Measurements from ENCODE around the gene PTPRN2. TPM values are rescaled to one million over a fixed set of nuclear protein-coding genes. Genes with fewer than 3 reads are reported as not detected.
A peak's percentile ranks its signal among the peaks of the same experiment; 100 is the strongest.

Gene PTPRN2
- total and polyA plus RNA-seq, 8 donors: 4.9 to 136 (median 46.8) TPM

GRCh38 chr7:158403013-158403821 is 184.4 kb downstream of the PTPRN2 start:
- no peak for TF ChIP-seq POLR2AphosphoS5 (IDR thresholded peaks at IDR 0.05)
- DNase-seq: peak in 1 of 2 donors; percentile 30
- Histone ChIP-seq H3K27me3 (no peaks in the 10 kb centered on the region), H3K4me1 (peaks cover 0 to 14% (median 3%) of the 10 kb centered on the region in 4 donors), H3K36me3 (no peaks in the 10 kb centered on the region), H3K4me3 (no peak overlapping the region), H3K27ac (no peak overlapping the region), H3K9me3 (peaks cover 0 to 13% (median 9%) of the 10 kb centered on the region in 4 donors)
- WGBS, 5 donors: 70 to 84% (median 76%) methylated on average over 19 to 21 of the region's 21 CpGs
- intact Hi-C loops (cut with DNase I; ENCODE audit: low total_unique reads): no loop called here

GRCh38 chr7:158402471-158402870 is 185.2 kb downstream of the PTPRN2 start:
- H3K9me3 ChIP-seq: peaks cover 0 to 14% (median 9%) of the 10 kb centered on the region in 4 donors
- 40 to 78% (median 74%) methylated on average over 4 to 11 of the region's 11 CpGs for WGBS, 5 donors
- H3K4me3 ChIP-seq: no peak overlapping the region
- peaks cover 0 to 8% (median 4%) of the 10 kb centered on the region in 4 donors for H3K4me1 ChIP-seq
- H3K27ac ChIP-seq: no peak overlapping the region
- no peaks in the 10 kb centered on the region for H3K36me3 ChIP-seq
- no peak for DNase-seq
- TF ChIP-seq CTCF (IDR thresholded peaks at IDR 0.05): no peak
- no peak for TF ChIP-seq EP300 (IDR thresholded peaks at IDR 0.05)
- no peak for TF ChIP-seq POLR2A (IDR thresholded peaks at IDR 0.05)
- TF ChIP-seq POLR2AphosphoS5 (IDR thresholded peaks at IDR 0.05): no peak
- intact Hi-C loops (cut with DNase I; ENCODE audit: low total_unique reads): no loop called here
- H3K27me3 ChIP-seq: no peaks in the 10 kb centered on the region

GRCh38 chr7:158401826-158402225 is 185.8 kb downstream of the PTPRN2 start:
- no peaks in the 10 kb centered on the region for H3K36me3 ChIP-seq
- intact Hi-C loops (cut with DNase I; ENCODE audit: low total_unique reads): no loop called here
- 79 to 91% (median 85%) methylated on average over 10 of the region's 10 CpGs for WGBS, 5 donors
- peaks cover 0 to 13% (median 9%) of the 10 kb centered on the region in 4 donors for H3K4me1 ChIP-seq
- peaks cover 0 to 14% (median 9%) of the 10 kb centered on the region in 4 donors for H3K9me3 ChIP-seq
- TF ChIP-seq POLR2A (IDR thresholded peaks at IDR 0.05) (no peak), EP300 (IDR thresholded peaks at IDR 0.05) (no peak), POLR2AphosphoS5 (IDR thresholded peaks at IDR 0.05) (no peak), CTCF (IDR thresholded peaks at IDR 0.05) (no peak)
- no peak overlapping the region for H3K4me3 ChIP-seq
- no peak for DNase-seq
- H3K27ac ChIP-seq: no peak overlapping the region
- H3K27me3 ChIP-seq: no peaks in the 10 kb centered on the region

GRCh38 chr7:158401295-158401694 is 186.3 kb downstream of the PTPRN2 start:
- no peak for TF ChIP-seq POLR2AphosphoS5 (IDR thresholded peaks at IDR 0.05)
- WGBS, 5 donors: 83 to 96% (median 93%) methylated on average over 8 of the region's 8 CpGs
- H3K36me3 ChIP-seq: no peaks in the 10 kb centered on the region
- no peak overlapping the region for H3K4me3 ChIP-seq
- no peak overlapping the region for H3K27ac ChIP-seq
- H3K9me3 ChIP-seq: peaks cover 0 to 14% (median 9%) of the 10 kb centered on the region in 4 donors
- no peaks in the 10 kb centered on the region for H3K27me3 ChIP-seq
- intact Hi-C loops (cut with DNase I; ENCODE audit: low total_unique reads): no loop called here
- DNase-seq: no peak
- peaks cover 4 to 13% (median 12%) of the 10 kb centered on the region in 4 donors for H3K4me1 ChIP-seq

GRCh38 chr7:158400601-158401225 is 186.9 kb downstream of the PTPRN2 start:
- Histone ChIP-seq H3K27me3 (no peaks in the 10 kb centered on the region), H3K4me3 (no peak overlapping the region), H3K9me3 (peaks cover 0 to 14% (median 9%) of the 10 kb centered on the region in 4 donors), H3K4me1 (peaks cover 5 to 18% (median 15%) of the 10 kb centered on the region in 4 donors), H3K27ac (no peak overlapping the region), H3K36me3 (no peaks in the 10 kb centered on the region)
- intact Hi-C loops (cut with DNase I; ENCODE audit: low total_unique reads): no loop called here
- no peak for DNase-seq
- 87 to 90% (median 89%) methylated on average over 15 to 24 of the region's 24 CpGs for WGBS, 5 donors
- TF ChIP-seq POLR2A (IDR thresholded peaks at IDR 0.05): no peak
- no peak for TF ChIP-seq CTCF (IDR thresholded peaks at IDR 0.05)
- no peak for TF ChIP-seq POLR2AphosphoS5 (IDR thresholded peaks at IDR 0.05)
- no peak for TF ChIP-seq EP300 (IDR thresholded peaks at IDR 0.05)
